ENCODE measurements around the gene RNF146. TPM values are rescaled to one million over a fixed set of nuclear protein-coding genes. Genes with fewer than 3 reads are reported as not detected.

Gene RNF146
- total and polyA plus RNA-seq, 2 experiments from 2014 or later, result 24.2 to 43.7 TPM

GRCh38 chr6:127300411-127300810, 33.7 kb downstream of the RNF146 start:
- H3K27me3 Mint-ChIP-seq (ENCODE audit: insufficient read depth, low read depth, poor library complexity), result no peaks in the 10 kb centered on the region
- H4K20me1 ChIP-seq (replicated peaks; ENCODE audit: insufficient read depth), result no peaks in the 10 kb centered on the region
- no peaks in the 10 kb centered on the region for H3K27me3 ChIP-seq (ENCODE audit: insufficient read depth)
- peaks cover 33% of the 10 kb centered on the region for H3K36me3 Mint-ChIP-seq (ENCODE audit: low read depth)
- no peaks in the 10 kb centered on the region; the same call in 1 of the 2 replicates for H3K4me1 ChIP-seq (ENCODE audit: insufficient read depth)
- DNase-seq (ENCODE audit: low spot score), result peak; percentile 55
- no peak overlapping the region for H3K27ac ChIP-seq (ENCODE audit: low read depth)
- peaks cover 9% of the 10 kb centered on the region; the same call in 2 of the 3 replicates for H3K9me3 Mint-ChIP-seq
- ATAC-seq, result peak; percentile 66
- H3K4me3 ChIP-seq, result no peak overlapping the region
- H3K4me2 ChIP-seq, result no peak overlapping the region
- no peak overlapping the region for H3K27ac Mint-ChIP-seq
- no peak overlapping the region for H3K4me3 Mint-ChIP-seq
- no peak overlapping the region for H2AFZ ChIP-seq
- peaks cover 25% of the 10 kb centered on the region for H3K79me2 ChIP-seq (replicated peaks; ENCODE audit: insufficient read depth)
- TF ChIP-seq ZNF462 (CRISPR knock-in tag; IDR thresholded peaks at IDR 0.05) (no peak; the same call in 1 of the 2 replicates), JUNB (IDR thresholded peaks at IDR 0.05; ENCODE audit: unreplicated experiment) (no peak), EZH2 (IDR thresholded peaks at IDR 0.05; ENCODE audit: low read depth, unreplicated experiment) (no peak), STAT1 (IDR thresholded peaks at IDR 0.05; ENCODE audit: unreplicated experiment) (no peak), NANOG (IDR thresholded peaks at IDR 0.05; ENCODE audit: borderline replicate concordance) (no peak), CTCF (conservative IDR thresholded peaks at IDR 0.05; ENCODE audit: low read depth in 2 of 2) (no peak), REST (IDR thresholded peaks at IDR 0.05; ENCODE audit: unreplicated experiment) (no peak), EZH2phosphoT487 (IDR thresholded peaks at IDR 0.05; ENCODE audit: unreplicated experiment) (no peak), ZNF331 (CRISPR knock-in tag; IDR thresholded peaks at IDR 0.05; ENCODE audit: low read depth) (no peak), ETS1 (IDR thresholded peaks at IDR 0.05) (no peak)
- no peaks in the 10 kb centered on the region for H3K36me3 ChIP-seq (ENCODE audit: insufficient read depth)
- no peaks in the 10 kb centered on the region for H3F3A ChIP-seq (replicated peaks; ENCODE audit: low read depth)
- peaks cover 7% of the 10 kb centered on the region; the same call in 2 of the 3 replicates for H3K4me1 Mint-ChIP-seq
- H3K9me2 ChIP-seq (ENCODE audit: insufficient read depth), result no peaks in the 10 kb centered on the region
